Esophagus squamous epithelium (tissue), 4 donors: Measurements from ENCODE around the gene PTN.

Experiments
- POLR2A ChIP-seq, 4 donors: fragments of 450-650 bp; IDR thresholded peaks; one replicate each; pipeline ENCODE4 v1.6.1; 2017; ENCODE audit warnings: antibody characterized with exemption in 4 of 4, mild to moderate bottlenecking in 4 of 4, moderate library complexity in 3 of 4
- TF ChIP-seq, protein P1 (sequence below), 6 experiments: fragments of 450-650 bp in 4 of 6; fragments of 200-600 bp in 2 of 6; sonication (generic) in 2 of 6; IDR thresholded peaks; one replicate each; pipeline ENCODE4 v1.5.1; 2016 to 2019; ENCODE audit warnings: antibody characterized with exemption in 6 of 6, mild to moderate bottlenecking in 4 of 6, moderate library complexity in 4 of 6

DNA sequence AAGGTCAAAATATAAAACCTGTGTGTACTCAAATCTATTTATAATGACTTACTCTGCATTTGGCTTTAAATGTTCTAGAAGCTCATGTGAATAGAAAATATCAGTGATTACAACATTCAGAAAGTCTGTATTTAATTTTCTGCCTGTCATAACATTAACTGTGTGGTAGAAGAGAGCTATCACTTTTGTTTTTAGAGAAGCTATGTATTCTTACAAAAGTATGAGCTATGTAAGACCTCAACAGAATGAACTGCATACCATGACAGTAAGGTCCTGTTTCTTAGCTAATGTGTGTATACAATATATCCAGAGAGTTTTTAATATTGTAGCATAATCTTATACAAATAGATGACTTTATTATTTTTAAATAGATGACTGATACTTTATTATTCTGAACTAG lies 61.5 kb downstream of the PTN start:
- TF ChIP-seq, protein P1, sequence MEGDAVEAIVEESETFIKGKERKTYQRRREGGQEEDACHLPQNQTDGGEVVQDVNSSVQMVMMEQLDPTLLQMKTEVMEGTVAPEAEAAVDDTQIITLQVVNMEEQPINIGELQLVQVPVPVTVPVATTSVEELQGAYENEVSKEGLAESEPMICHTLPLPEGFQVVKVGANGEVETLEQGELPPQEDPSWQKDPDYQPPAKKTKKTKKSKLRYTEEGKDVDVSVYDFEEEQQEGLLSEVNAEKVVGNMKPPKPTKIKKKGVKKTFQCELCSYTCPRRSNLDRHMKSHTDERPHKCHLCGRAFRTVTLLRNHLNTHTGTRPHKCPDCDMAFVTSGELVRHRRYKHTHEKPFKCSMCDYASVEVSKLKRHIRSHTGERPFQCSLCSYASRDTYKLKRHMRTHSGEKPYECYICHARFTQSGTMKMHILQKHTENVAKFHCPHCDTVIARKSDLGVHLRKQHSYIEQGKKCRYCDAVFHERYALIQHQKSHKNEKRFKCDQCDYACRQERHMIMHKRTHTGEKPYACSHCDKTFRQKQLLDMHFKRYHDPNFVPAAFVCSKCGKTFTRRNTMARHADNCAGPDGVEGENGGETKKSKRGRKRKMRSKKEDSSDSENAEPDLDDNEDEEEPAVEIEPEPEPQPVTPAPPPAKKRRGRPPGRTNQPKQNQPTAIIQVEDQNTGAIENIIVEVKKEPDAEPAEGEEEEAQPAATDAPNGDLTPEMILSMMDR (IDR thresholded peaks at IDR 0.05) = no peak
- no peak for TF ChIP-seq POLR2A (IDR thresholded peaks at IDR 0.05)
